GM18502 (cell line): Measurements from ENCODE around the gene GPRC5B.

Source experiments
- ATAC-seq: cut with Tn5 transposase; IDR thresholded peaks from one replicate; pipeline ENCODE4 v1.9.1; 2021; ENCODE audit warnings: mild to moderate bottlenecking; ENCODE audit not compliant: unreplicated experiment, poor library complexity

The GPRC5B gene

GRCh38 chr16:19898924-19899604 lies 14.4 kb upstream of the GPRC5B start:
- ATAC-seq = no peak

- no peak for ATAC-seq
Observed at GRCh38 chr16:19898166-19898565, 13.5 kb upstream of the GPRC5B start.

- no peak for ATAC-seq
Observed at GRCh38 chr16:19896951-19897350, 12.3 kb upstream of the GPRC5B start.

DNA sequence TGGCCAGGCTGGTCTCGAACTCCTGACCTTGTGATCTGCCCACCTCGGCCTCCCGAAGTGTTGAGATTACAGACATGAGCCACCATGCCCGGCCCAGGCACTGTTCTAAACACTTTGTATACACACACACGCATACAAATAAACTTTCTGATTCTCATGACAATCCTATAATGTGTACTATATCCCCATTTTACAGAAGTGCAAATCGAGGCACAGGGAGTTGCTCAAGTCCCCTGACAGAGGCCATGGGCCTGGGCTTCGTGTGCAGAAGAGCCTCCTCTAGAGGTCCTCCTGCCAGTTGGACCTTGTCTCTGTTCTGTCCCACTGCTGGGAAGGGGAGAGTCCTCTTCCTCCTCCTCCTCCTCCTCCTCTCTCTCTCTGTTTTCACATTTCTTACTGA lies 9.9 kb upstream of the GPRC5B start:
- ATAC-seq = no peak

DNA sequence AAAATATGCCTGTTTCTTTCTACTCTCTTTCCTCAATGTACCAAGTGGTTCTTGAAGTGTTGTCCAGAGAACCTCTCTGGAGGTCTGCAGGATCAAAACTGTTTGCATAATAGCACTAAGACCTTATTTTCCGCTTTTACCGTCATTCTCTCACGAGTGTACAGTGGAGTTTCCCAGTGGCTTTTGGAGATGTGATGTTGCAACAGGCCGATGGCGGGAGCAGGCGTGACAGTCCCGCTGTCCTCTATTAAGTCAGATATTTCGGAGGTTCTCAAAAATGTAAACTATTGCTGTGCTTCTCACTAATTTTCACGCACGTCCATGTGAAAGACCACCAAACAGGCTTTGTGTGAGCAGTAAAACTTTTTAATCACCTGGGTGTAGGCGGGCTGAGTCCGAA lies 8.3 kb upstream of the GPRC5B start:
- no peak for ATAC-seq

DNA sequence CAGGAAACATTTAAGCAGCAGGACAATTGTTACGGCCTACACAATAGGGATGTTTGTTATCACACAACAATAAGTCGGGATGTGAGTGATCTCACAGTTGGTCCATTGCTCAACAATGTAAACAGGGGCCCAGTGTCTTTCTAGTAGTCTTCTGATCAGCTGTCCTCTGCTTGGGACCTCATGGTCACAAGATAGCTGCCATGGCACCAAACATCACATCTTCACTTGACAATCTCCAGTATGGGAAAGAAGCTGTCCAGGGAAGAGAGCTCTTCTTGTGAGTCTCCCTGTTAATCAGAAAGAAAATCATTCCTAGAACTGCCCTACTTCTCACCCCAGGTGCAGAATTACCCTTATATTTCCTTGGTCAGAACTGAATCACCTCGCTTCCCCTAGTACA lies 6.3 kb upstream of the GPRC5B start:
- no peak for ATAC-seq

DNA sequence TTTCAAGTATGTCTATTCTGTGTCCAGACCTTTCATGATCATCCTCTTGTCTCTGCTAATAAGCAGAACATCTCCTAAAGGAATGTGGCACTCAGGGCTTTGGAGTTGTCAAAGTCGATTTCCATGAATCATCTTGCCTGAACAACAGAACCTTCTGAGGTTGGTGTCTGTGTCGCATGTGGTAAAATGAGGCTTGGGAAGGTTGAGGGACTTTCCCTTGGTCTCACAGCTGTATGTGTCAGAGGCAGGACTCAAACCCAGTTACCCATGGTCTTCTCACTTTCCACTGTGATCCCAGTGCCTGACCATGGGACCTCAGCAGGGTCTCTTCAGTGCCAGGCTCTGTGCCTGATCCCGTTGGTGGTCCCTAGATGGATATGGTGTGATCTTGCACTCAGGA lies 4.2 kb upstream of the GPRC5B start:
- no peak for ATAC-seq

- no peak for ATAC-seq
Observed at GRCh38 chr16:19886073-19886941, 1.7 kb upstream of the GPRC5B start.

GRCh38 chr16:19885451-19886072 lies 914 bp upstream of the GPRC5B start:
- ATAC-seq = no peak

GRCh38 chr16:19883966-19884485 lies 622 bp downstream of the GPRC5B start:
- ATAC-seq = no peak

DNA sequence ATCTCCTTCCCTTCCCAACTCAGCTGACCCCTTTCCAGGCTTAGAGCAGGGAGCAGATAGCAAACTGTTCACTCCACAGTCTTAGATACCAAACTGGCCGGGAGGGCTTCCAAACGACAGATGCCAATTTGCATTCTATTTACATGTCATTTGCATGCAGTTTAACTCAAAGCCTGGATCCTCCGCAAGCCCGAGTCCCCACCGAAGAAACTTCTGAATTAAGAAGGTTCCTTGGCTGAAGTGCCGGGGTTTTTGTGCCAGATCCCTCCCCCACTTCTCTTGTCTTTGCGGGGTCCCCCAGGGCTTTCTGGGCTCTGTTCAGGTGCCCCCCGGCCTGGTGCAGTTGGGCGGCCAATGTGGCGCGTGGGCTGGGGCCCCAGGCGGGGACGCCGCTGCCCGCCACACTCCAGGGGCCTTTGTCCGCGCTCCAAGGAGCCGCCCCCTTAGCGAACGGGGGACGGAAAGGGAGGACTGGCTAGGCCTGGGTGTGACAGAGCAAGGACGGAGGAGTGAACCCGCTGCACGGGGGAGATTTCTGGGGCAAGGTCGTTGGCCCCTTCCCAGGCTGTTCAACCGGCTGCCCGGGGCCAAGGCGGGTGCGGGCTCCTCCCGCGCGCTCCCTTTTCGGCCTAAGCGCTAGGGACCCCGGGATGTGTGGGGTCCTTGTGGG lies 1.2 kb downstream of the GPRC5B start:
- ATAC-seq = no peak

GRCh38 chr16:19882646-19883045 lies 2.0 kb downstream of the GPRC5B start:
- ATAC-seq = no peak

- ATAC-seq = no peak
Observed at GRCh38 chr16:19882186-19882585, 2.5 kb downstream of the GPRC5B start.

- no peak for ATAC-seq
Observed at GRCh38 chr16:19881783-19882182, 2.9 kb downstream of the GPRC5B start.

DNA sequence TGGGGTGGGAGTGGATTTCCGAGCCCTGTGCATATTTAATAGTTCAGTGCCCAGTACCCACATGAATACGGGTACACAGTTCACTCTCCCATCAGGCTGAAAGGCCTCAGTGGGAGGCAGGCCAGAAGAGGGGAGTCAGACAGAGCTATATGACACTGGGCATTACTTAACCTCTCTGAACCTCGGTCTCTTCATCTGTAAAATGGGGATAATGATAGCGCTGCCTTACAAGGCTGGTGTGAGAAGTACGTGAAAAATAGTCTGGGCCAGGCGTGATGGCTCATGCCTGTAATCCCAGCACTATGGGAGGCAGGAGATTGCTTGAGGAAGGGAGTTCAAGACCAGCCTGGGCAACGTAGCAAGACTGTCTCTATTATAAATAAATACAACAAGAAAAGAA lies 3.6 kb downstream of the GPRC5B start:
- no peak for ATAC-seq

GRCh38 chr16:19879241-19879792 lies 5.3 kb downstream of the GPRC5B start:
- ATAC-seq = no peak

DNA sequence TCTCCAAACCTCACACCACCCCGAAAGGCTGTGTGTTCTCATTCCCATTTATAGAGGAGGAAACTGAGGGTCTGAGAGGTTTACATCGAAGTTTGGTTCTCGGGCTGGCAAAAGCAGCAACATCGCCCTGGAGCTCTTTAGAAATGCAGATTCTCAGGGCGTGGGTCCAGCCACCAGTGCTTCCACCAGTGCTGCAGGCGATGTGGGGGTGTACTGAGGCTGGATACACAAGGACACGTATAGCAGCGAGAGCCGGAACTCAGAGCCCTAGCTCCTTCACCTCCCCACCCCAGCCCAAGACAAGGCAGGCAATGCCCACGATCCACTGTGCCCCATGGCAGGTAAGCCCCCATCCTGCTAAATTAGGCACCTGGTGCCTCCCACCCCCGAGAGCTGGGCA lies 5.9 kb downstream of the GPRC5B start:
- no peak for ATAC-seq

- ATAC-seq = no peak
Observed at GRCh38 chr16:19876501-19877059, 8.1 kb downstream of the GPRC5B start.

- no peak for ATAC-seq
Observed at GRCh38 chr16:19875900-19876299, 8.7 kb downstream of the GPRC5B start.
